ENCODE measurements around the gene ERGIC1. TPM values are rescaled to one million over a fixed set of nuclear protein-coding genes. Genes with fewer than 3 reads are reported as not detected.

ERGIC1 gene
- total RNA-seq, 1 donor from 2014 or later, result 184 TPM

DNA sequence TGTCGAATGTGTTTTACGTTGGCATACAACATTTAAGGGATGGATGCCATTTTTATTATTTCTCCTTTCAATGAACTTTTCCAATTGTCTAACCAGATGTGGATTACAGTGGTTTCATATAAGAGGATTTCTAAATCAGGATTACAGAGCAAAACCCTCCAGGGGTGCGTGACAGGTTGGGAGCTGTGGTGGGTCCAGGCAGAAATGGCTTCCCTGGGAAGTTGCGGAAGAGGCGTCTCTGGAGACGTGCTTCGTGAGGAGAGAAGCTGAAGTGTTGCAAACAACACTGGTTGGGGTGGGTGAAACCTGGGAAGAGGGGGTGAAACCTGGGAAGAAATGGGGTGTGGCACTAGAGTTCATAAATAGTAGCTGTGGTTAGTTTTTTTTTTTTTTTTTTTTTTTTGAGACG is 120.7 kb downstream of the ERGIC1 start:
- DNase-seq (ENCODE audit: low spot score in 2 of 2), result no peak
- TF ChIP-seq, protein P1, sequence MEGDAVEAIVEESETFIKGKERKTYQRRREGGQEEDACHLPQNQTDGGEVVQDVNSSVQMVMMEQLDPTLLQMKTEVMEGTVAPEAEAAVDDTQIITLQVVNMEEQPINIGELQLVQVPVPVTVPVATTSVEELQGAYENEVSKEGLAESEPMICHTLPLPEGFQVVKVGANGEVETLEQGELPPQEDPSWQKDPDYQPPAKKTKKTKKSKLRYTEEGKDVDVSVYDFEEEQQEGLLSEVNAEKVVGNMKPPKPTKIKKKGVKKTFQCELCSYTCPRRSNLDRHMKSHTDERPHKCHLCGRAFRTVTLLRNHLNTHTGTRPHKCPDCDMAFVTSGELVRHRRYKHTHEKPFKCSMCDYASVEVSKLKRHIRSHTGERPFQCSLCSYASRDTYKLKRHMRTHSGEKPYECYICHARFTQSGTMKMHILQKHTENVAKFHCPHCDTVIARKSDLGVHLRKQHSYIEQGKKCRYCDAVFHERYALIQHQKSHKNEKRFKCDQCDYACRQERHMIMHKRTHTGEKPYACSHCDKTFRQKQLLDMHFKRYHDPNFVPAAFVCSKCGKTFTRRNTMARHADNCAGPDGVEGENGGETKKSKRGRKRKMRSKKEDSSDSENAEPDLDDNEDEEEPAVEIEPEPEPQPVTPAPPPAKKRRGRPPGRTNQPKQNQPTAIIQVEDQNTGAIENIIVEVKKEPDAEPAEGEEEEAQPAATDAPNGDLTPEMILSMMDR (IDR thresholded peaks at IDR 0.05), result no peak
- intact Hi-C loops (cut with DNase I), result loop anchor here (10.0 kb wide), 1 partner anchor 500 kb away; the partner anchor contains the start of gene SH3PXD2B
- peak overlapping the region; percentile 87 to 95 for H3K27ac ChIP-seq
- peaks cover 6 to 48% of the 10 kb centered on the region in 2 donors for H3K4me1 ChIP-seq
- H3K36me3 ChIP-seq, result peaks cover 0 to 13% of the 10 kb centered on the region in 2 donors
- no peaks in the 10 kb centered on the region for H3K27me3 ChIP-seq
- H3K4me3 ChIP-seq, result no peak overlapping the region
- H3K9me3 ChIP-seq, result no peaks in the 10 kb centered on the region

GRCh38 chr5:172956228-172956627 is 122.2 kb downstream of the ERGIC1 start:
- Histone ChIP-seq H3K4me3 (peak overlapping the region in 1 of 2 donors; percentile 10), H3K4me1 (peaks cover 6 to 55% of the 10 kb centered on the region in 2 donors)
- intact Hi-C loops (cut with DNase I), result loop anchor here (10.0 kb wide), 1 partner anchor 501 kb away; the partner anchor contains the start of gene SH3PXD2B

GRCh38 chr5:172956936-172957335 is 122.9 kb downstream of the ERGIC1 start:
- intact Hi-C loops (cut with DNase I), result loop anchor here (10.0 kb wide), 1 partner anchor 502 kb away; the partner anchor contains the start of gene SH3PXD2B
- H3K27me3 ChIP-seq, result no peaks in the 10 kb centered on the region
- H3K27ac ChIP-seq, result peak overlapping the region; percentile 87 to 95
- no peak overlapping the region for H3K4me3 ChIP-seq
- TF ChIP-seq, protein P1 (IDR thresholded peaks at IDR 0.05), result no peak
- H3K36me3 ChIP-seq, result no peaks in the 10 kb centered on the region
- H3K4me1 ChIP-seq, result peaks cover 6 to 48% of the 10 kb centered on the region in 2 donors
- H3K9me3 ChIP-seq, result no peaks in the 10 kb centered on the region
- peak in 1 of 2 donors; percentile 72 for DNase-seq (ENCODE audit: low spot score in 2 of 2)

More at GRCh38 chr5:172956228-172956627, 122.2 kb downstream of the ERGIC1 start:
- TF ChIP-seq, protein P1 (IDR thresholded peaks at IDR 0.05), result no peak
- H3K27ac ChIP-seq, result peak overlapping the region; percentile 87 to 95
- no peaks in the 10 kb centered on the region for H3K27me3 ChIP-seq
- H3K9me3 ChIP-seq, result no peaks in the 10 kb centered on the region
- H3K36me3 ChIP-seq, result peaks cover 0 to 3% of the 10 kb centered on the region in 2 donors
- DNase-seq (ENCODE audit: low spot score in 2 of 2), result no peak

GRCh38 chr5:172957458-172957857 is 123.4 kb downstream of the ERGIC1 start:
- peaks cover 6 to 48% of the 10 kb centered on the region in 2 donors for H3K4me1 ChIP-seq
- H3K9me3 ChIP-seq, result no peaks in the 10 kb centered on the region
- intact Hi-C loops (cut with DNase I), result loop anchor here (10.0 kb wide), 1 partner anchor 503 kb away; the partner anchor contains the start of gene SH3PXD2B
- peak overlapping the region; percentile 87 to 95 for H3K27ac ChIP-seq
- peaks cover 0 to 4% of the 10 kb centered on the region in 2 donors for H3K36me3 ChIP-seq
- no peak overlapping the region for H3K4me3 ChIP-seq
- DNase-seq (ENCODE audit: low spot score in 2 of 2), result no peak
- H3K27me3 ChIP-seq, result no peaks in the 10 kb centered on the region
- TF ChIP-seq, protein P1 (IDR thresholded peaks at IDR 0.05), result no peak

DNA sequence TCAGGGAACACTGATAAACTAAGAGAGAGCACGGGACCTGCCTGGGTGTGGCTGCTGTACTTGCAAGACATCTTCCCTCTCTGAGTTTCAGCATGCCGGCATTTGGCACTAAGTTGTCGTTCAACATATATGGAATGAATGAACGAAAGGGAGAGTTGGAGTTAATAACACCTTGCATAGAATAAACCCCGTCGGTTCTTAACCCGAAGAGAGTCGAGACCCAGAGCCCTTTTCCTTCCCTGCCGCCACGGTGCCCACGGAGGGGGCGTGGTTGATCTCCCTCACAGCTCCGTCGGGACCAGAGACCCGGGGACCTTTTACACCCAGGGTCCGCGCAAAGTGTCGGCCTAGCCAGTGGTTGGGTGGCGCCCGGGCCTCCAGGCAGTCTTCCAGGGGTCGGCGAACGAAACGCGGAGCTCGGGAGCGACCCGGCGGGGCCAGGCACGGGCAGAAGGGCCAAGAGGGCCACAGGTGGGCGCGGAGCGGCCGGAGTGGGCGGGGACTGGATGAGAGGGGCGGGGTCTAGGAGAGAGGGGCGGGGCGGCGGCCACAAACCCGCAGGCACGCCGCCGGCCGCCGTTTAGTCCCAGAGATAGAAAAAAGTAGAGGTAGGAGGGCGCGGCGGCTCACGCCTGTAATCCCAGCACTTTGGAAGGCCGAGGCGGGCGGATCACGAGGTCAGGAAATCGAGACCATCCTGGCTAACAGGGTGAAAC is 124.4 kb downstream of the ERGIC1 start:
- Histone ChIP-seq H3K27me3 (no peaks in the 10 kb centered on the region), H3K4me1 (peaks cover 6 to 44% of the 10 kb centered on the region in 2 donors), H3K4me3 (peak overlapping the region; percentile 67 to 69), H3K36me3 (peaks cover 0 to 4% of the 10 kb centered on the region in 2 donors), H3K27ac (peak overlapping the region; percentile 87 to 95), H3K9me3 (no peaks in the 10 kb centered on the region)
- TF ChIP-seq, protein P1 (IDR thresholded peaks at IDR 0.05), result no peak
- peak in 1 of 2 donors; percentile 86 for DNase-seq (ENCODE audit: low spot score in 2 of 2)
- intact Hi-C loops (cut with DNase I), result loop anchor here (1.0 to 10.0 kb wide), 3 partner anchors 24 to 504 kb away; partner anchors contain the start of genes ATP6V0E1 and SH3PXD2B
